Heart right ventricle (tissue), 16 donors: ENCODE results near the gene TMOD1. TPM values are rescaled to one million over a fixed set of nuclear protein-coding genes. Genes with fewer than 3 reads are reported as not detected.

Experiments used
- ATAC-seq, 8 donors: fragments of 200-7000 bp; cut with Tn5 transposase; one replicate each; pipeline ENCODE4 v1.9.1; 2020; ENCODE audit warnings: mild to moderate bottlenecking in 8 of 8, moderate library complexity in 8 of 8, moderate number of reproducible peaks in 1 of 8
- DNase-seq, 2 donors: peaks; one replicate each; pipeline ENCODE4 v3.0.0-alpha.2; 2020
- H3K27ac ChIP-seq, 10 donors: fragments of 200-600 bp; sonication (generic) in 2 of 10; one replicate each; pipeline versions ENCODE4 v1.5.0 to v1.8.0; 2020 to 2022; ENCODE audit warnings: mild to moderate bottlenecking in 3 of 10
- H3K27me3 ChIP-seq, 7 donors: fragments of 200-600 bp; one replicate each; pipeline ENCODE4 v1.8.0; 2021 to 2022; ENCODE audit warnings: mild to moderate bottlenecking in 2 of 7
- H3K36me3 ChIP-seq, 9 donors: fragments of 200-600 bp; sonication (generic) in 1 of 9; one replicate each; pipeline versions ENCODE4 v1.5.0 to v1.8.0; 2020 to 2022; ENCODE audit warnings: mild to moderate bottlenecking in 2 of 9
- H3K4me1 ChIP-seq, 9 donors: fragments of 200-600 bp; sonication (generic) in 1 of 9; one replicate each; pipeline versions ENCODE4 v1.5.0 to v1.8.0; 2020 to 2022; ENCODE audit warnings: mild to moderate bottlenecking in 4 of 9
- H3K4me3 ChIP-seq, 10 donors: fragments of 200-600 bp; sonication (generic) in 2 of 10; one replicate each; pipeline versions ENCODE4 v1.5.0 to v1.8.0; 2020 to 2022; ENCODE audit warnings: mild to moderate bottlenecking in 7 of 10, moderate library complexity in 2 of 10
- H3K9me3 ChIP-seq, 11 donors: fragments of 200-600 bp in 10 of 11; sonication (generic) in 2 of 11; one replicate each; pipeline versions ENCODE4 v1.5.0 to v1.8.0; 2013 to 2022; ENCODE audit warnings: mild to moderate bottlenecking in 2 of 11, control low read depth in 1 of 11, moderate library complexity in 1 of 11
- CTCF ChIP-seq, 9 donors: fragments of 200-600 bp; sonication (generic) in 2 of 9; IDR thresholded peaks; one replicate each; pipeline versions ENCODE4 v1.5.0 to v1.8.0; 2021 to 2022; ENCODE audit warnings: antibody characterized with exemption in 9 of 9, mild to moderate bottlenecking in 5 of 9, moderate library complexity in 1 of 9
- WGBS, 2 donors: extraction: QIAGEN DNeasy Blood & Tissue Kit; methylation state at CpG; one replicate each; pipeline ENCODE4 v1.1.7; 2013; ENCODE audit warnings: inconsistent platforms in 1 of 2; 5-methylcytosine and 5-hydroxymethylcytosine counted together
- intact Hi-C, 10 donors: fragments of 100-400 bp; cut with DNase I; formaldehyde crosslinking; loops; one replicate each; pipeline versions ENCODE4 v1.11.1 to v1.14.2; 2022
- polyA plus RNA-seq, 2 donors: library from polyadenylated mRNA; stranded (reverse); fragments of 200-250 nt; gene quantifications; one replicate each; pipeline ENCODE4 v1.2.3, GENCODE V29; 2013
- total RNA-seq, 10 donors: library from RNA; stranded (reverse); fragmentation: NEBNext Ultra II Directional in 3 of 10; extraction: Animal tissue kit (Norgen Biotek cat#: 25700) in 3 of 10; gene quantifications; one replicate each; pipeline versions ENCODE4 v1.2.1 to v1.2.4, GENCODE V29; 2021 to 2023
- donor health status: Arrhythmogenic right ventricular cardiomyopathy.
- donor health status: ischemic (EF 13 %, LVEDD 7.1; RV severe dilation, severe dysfunction).
- donor health status: healthy with polysubstance abuse.
- donor health status: DM: no; HTN: yes; CAD: no.
- donor health status: DM: no; HTN: no; CAD: no.
- donor health status: ischemic (EF 25% LVEDD 6.9; RV normal size, moderate dysfunction).
- donor health status: ischemic (EF 25% LVEDD 5.7; RV mildly dilated, moderate dysfunction).
- donor health status: healthy.
- donor health status: DM: yes; HTN: yes; CAD: no.
- donor health status: Ischemic cardiomyopathy.
- donor health status: ischemic (EF 35%, LVEDD 5.7; RV mildly dilated, moderate dysfunction).
- donor health status: nonischemic (EF 11% LVEDD 7.7; RV severe dilation, severe dysfunction).
- donor health status: DM: yes; HTN: yes; CAD: no.
- donor health status: PGD.
- donor health status: ischemic (EF 29% LVEDD 5.4; RV normal size, mild dysfunction).
- donor health status: nonischemic (EF 23%, LVEDD 6.1; RV moderate dilation, normal function).

TMOD1 gene
- total and polyA plus RNA-seq, 12 donors = 83.7 to 203 (median 176) TPM

GRCh38 chr9:97500765-97501176, 695 bp upstream of the TMOD1 start:
- WGBS, 2 donors = 22 to 23% methylated on average over 6 of the region's 6 CpGs
- no peak for TF ChIP-seq CTCF (IDR thresholded peaks at IDR 0.05)
- Histone ChIP-seq H3K27ac (peak overlapping the region in 6 of 10 donors; percentile 22 to 83 (median 50)), H3K4me3 (peak overlapping the region in 9 of 10 donors; percentile 40 to 99 (median 82)), H3K4me1 (peaks cover 9 to 52% (median 38%) of the 10 kb centered on the region in 9 donors), H3K27me3 (peaks cover 0 to 55% (median 8%) of the 10 kb centered on the region in 7 donors), H3K36me3 (peaks cover 0 to 14% (median 9%) of the 10 kb centered on the region in 9 donors), H3K9me3 (no peaks in the 10 kb centered on the region)
- DNase-seq = no peak
- no peak for ATAC-seq
- intact Hi-C loops = loop anchor here in 6 of 10 donors (1.0 to 10.0 kb wide), 4 partner anchors 57 to 98 kb away; no protein-coding TSS in a partner anchor

GRCh38 chr9:97501972-97502221, 431 bp downstream of the TMOD1 start:
- Histone ChIP-seq H3K36me3 (peaks cover 0 to 3% (median 0%) of the 10 kb centered on the region in 9 donors), H3K9me3 (no peaks in the 10 kb centered on the region), H3K4me1 (peaks cover 9 to 63% (median 40%) of the 10 kb centered on the region in 9 donors), H3K4me3 (peak overlapping the region; percentile 62 to 99 (median 84)), H3K27ac (peak overlapping the region; percentile 83 to 98 (median 93)), H3K27me3 (peaks cover 0 to 61% (median 8%) of the 10 kb centered on the region in 7 donors)
- intact Hi-C loops = loop anchor here in 7 of 10 donors (1.0 to 10.0 kb wide), 7 partner anchors 55 to 97 kb away; no protein-coding TSS in a partner anchor
- no peak for DNase-seq
- 0 to 1% methylated on average over 23 to 30 of the region's 30 CpGs for WGBS, 2 donors
- peak in 2 of 8 donors; percentile 19 to 56 for ATAC-seq
- TF ChIP-seq CTCF (IDR thresholded peaks at IDR 0.05) = no peak

- peak; percentile 36 to 45 for DNase-seq
- peak overlapping the region; percentile 83 to 98 (median 93) for H3K27ac ChIP-seq
- peak; percentile 30 to 82 (median 76) for ATAC-seq
- WGBS, 2 donors = 6 to 9% methylated on average over 47 to 49 of the region's 49 CpGs
- peak overlapping the region; percentile 62 to 99 (median 84) for H3K4me3 ChIP-seq
- H3K4me1 ChIP-seq = peaks cover 9 to 68% (median 45%) of the 10 kb centered on the region in 9 donors
- H3K9me3 ChIP-seq = no peaks in the 10 kb centered on the region
- TF ChIP-seq CTCF (IDR thresholded peaks at IDR 0.05) = no peak
- peaks cover 0 to 61% (median 8%) of the 10 kb centered on the region in 7 donors for H3K27me3 ChIP-seq
- no peaks in the 10 kb centered on the region for H3K36me3 ChIP-seq
- intact Hi-C loops = loop anchor here in 7 of 10 donors (2.0 to 10.0 kb wide), 6 partner anchors 55 to 96 kb away; no protein-coding TSS in a partner anchor
Measured at GRCh38 chr9:97502222-97502983, 937 bp downstream of the TMOD1 start.

GRCh38 chr9:97502984-97503861, 1.8 kb downstream of the TMOD1 start:
- intact Hi-C loops = loop anchor here in 7 of 10 donors (1.0 to 10.0 kb wide), 7 partner anchors 22 to 96 kb away; no protein-coding TSS in a partner anchor
- peaks cover 9 to 71% (median 47%) of the 10 kb centered on the region in 9 donors for H3K4me1 ChIP-seq
- peak in 3 of 9 donors; percentile 20 to 34 (median 26) for TF ChIP-seq CTCF (IDR thresholded peaks at IDR 0.05)
- no peaks in the 10 kb centered on the region for H3K36me3 ChIP-seq
- H3K27me3 ChIP-seq = peaks cover 0 to 61% (median 8%) of the 10 kb centered on the region in 7 donors
- DNase-seq = peak in 1 of 2 donors; percentile 21
- peak in 6 of 8 donors; percentile 9 to 42 (median 26) for ATAC-seq
- peak overlapping the region in 9 of 10 donors; percentile 63 to 99 (median 85) for H3K4me3 ChIP-seq
- no peaks in the 10 kb centered on the region for H3K9me3 ChIP-seq
- peak overlapping the region; percentile 83 to 98 (median 93) for H3K27ac ChIP-seq
- 18 to 33% methylated on average over 17 of the region's 17 CpGs for WGBS, 2 donors
